GM19438 (cell line): ENCODE results near the gene TBL1XR1.
A peak's percentile ranks its signal among the peaks of the same experiment; 100 is the strongest.
"Not testable (repeated sequence)": the region's sequence is repeated elsewhere in the genome, so short reads cannot be mapped to it uniquely, and the experiment has no call there.

Experiments used
- ATAC-seq: cut with Tn5 transposase; IDR thresholded peaks from one replicate; pipeline ENCODE4 v1.9.1; 2021; ENCODE audit warnings: low read depth; ENCODE audit not compliant: unreplicated experiment

TBL1XR1 gene

DNA sequence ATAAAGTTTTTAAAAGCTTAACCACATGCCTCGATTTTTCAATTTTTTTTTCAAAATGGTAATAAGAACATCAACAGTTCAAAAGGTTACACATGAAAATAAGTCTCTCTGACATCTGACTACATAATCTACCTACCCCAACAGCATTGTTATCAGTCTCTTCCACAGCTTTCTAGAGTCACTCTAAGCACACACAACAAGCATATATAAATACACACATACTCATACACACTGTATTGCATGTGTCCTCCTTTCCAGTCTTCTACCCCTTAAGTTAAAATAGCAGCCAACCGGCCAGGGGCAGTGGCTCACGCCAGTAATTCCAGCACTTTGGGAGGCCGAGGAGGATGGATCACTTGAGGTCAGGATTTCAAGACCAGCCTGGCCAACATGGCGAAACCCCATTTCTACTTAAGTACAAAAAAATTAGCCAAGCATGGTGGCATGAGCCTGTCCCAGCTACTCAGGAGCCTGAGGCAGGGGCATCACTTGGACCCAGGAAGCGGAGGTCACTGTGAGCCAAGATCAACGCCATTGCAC is 12.2 kb downstream of the TBL1XR1 start:
- ATAC-seq = peak; percentile 7

DNA sequence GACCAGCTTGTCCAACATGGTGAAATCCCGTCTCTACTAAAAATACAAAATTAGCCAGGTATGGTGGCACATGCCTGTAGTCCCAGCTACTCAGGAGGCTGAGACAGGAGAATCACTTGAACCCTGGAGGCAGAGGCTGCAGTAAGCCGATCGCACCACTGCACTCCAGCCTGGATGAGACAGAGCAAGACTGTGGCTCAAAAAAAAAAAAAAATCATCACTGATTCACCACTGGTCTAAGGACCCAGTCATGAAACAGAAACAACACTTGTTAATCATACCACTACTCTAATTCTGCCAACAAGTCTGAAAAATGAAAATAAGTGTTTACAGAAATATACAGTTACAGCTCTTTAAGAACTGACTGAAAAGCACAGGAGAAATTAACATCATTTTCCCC is 12.7 kb downstream of the TBL1XR1 start:
- peak; percentile 59 for ATAC-seq

DNA sequence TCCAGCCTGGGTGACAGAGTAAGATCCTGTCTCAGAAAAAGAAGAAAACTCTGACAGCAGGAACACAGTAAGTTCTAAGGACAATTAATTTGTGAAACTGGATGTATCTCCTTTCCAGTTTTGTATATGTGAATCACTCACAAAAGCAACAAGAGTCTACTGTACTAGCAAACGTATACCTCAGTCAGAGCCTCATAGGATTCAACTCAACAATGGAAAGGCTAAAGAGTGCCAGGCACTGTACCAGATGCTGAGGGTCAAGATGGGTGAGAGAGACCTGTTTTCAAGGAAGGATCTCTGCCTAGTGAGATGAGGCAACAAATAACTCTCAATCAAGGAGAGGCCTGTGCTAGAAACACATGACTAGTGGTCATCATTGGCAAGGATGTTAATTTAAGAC is 14.9 kb downstream of the TBL1XR1 start:
- no peak for ATAC-seq

GRCh38 chr3:177181418-177181817 is 15.9 kb downstream of the TBL1XR1 start:
- ATAC-seq = no peak

GRCh38 chr3:177180506-177180905 is 16.8 kb downstream of the TBL1XR1 start:
- no peak for ATAC-seq

- ATAC-seq = no peak
Measured at GRCh38 chr3:177179281-177180067, 17.8 kb downstream of the TBL1XR1 start.

GRCh38 chr3:177177749-177178221 is 19.5 kb downstream of the TBL1XR1 start:
- no peak for ATAC-seq

- no peak for ATAC-seq
Measured at GRCh38 chr3:177174607-177175170, 22.6 kb downstream of the TBL1XR1 start.

- ATAC-seq = no peak
Measured at GRCh38 chr3:177169936-177170722, 27.2 kb downstream of the TBL1XR1 start.

- no peak for ATAC-seq
Measured at GRCh38 chr3:177168431-177168830, 28.9 kb downstream of the TBL1XR1 start.

DNA sequence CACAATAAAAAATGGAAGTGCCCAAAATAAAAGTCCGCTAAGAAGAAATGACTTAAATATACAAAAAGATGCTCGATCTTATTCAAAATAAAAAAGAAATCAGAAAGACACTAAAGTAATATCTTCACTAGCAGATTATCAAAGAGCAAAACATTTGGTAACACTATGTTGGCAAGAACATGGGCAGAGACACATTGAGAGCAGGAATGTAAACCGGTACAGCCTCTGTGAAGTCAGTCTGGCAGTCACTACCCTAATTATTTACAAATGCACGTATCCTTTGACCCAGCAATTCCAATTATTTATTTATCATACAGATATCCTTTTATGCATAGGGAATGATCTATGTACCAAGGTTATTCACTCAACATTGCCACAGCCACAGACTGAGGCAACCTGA is 34.5 kb downstream of the TBL1XR1 start:
- no peak for ATAC-seq

DNA sequence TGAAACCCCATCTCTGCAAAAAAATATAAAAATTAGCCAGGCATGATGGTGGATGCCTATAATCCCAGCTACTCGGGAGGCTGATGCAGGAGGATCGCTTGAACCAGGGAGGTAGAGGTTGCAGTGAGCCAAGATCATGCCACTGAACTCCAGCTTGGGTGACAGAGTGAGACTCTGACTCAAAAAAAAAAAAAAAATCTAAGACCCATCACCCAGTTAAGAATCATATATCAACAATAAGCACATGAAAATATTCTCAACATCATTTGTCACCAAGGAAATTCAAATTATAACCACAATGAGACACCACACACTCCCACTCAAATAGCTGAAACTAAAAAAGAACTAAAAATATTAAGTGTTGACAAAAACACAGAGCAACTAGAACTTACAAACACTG is 35.7 kb downstream of the TBL1XR1 start:
- ATAC-seq = not testable (repeated sequence)

- no peak for ATAC-seq
Measured at GRCh38 chr3:177158461-177158860, 38.8 kb downstream of the TBL1XR1 start.

DNA sequence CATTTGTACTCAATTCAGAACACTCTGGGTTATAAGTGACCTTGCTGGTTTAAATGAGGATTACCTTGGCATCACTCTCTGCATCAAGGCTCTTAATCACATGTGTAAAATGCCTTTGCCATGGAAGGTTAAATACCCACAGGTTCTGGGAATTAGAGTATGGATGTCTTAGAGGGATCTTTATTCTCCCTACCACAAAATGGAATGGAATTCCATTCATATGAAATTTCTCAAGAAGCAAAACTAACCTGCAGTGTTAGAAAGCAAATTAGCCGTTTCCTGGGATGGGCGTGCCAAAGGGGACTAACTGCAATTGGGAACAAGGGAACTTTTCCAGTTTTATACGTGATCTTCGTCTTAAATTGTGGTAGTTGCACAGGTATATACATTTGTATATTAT is 39.8 kb downstream of the TBL1XR1 start:
- no peak for ATAC-seq

DNA sequence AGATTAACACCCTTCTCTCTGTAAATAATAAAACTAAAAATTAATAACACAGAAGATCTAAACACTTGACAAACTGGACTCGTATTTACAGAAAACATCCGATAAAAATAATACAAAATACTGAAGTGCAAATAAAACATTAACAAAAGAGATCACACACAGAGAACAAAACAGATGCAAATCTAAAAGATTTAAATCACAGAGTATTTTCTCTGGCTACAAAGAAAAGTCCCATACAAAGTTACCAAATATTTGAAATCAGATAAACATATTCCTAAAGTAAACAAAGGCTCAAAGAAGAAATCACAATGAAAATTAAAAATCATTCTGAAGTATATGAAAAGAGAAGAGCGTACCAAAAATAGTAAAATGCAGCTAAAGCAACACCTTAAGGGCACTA is 42.5 kb downstream of the TBL1XR1 start:
- ATAC-seq = no peak

GRCh38 chr3:177150970-177151627 is 46.2 kb downstream of the TBL1XR1 start:
- no peak for ATAC-seq

GRCh38 chr3:177150218-177150916 is 46.9 kb downstream of the TBL1XR1 start:
- no peak for ATAC-seq

GRCh38 chr3:177149106-177149505 is 48.2 kb downstream of the TBL1XR1 start:
- no peak for ATAC-seq

- no peak for ATAC-seq
Measured at GRCh38 chr3:177147790-177148189, 49.5 kb downstream of the TBL1XR1 start.

GRCh38 chr3:177146646-177147045 is 50.6 kb downstream of the TBL1XR1 start:
- ATAC-seq = no peak
